IMR-90 (cell line): ENCODE data around the gene ADSS1. TPM values are rescaled to one million over a fixed set of nuclear protein-coding genes. Genes with fewer than 3 reads are reported as not detected.

Experiments used
- ATAC-seq: fragments of 200-7000 bp; cut with Tn5 transposase; 2 replicates; pipeline ENCODE4 v1.9.1; 2020; ENCODE audit warnings: low read depth, mild to moderate bottlenecking, moderate library complexity
- BruUV-seq: library from RNA; stranded (reverse); fragments of 400-500 nt; replicated peaks from 2 replicates; lab custom pipeline; 2021; lab: Mats Ljungman, UMichigan
- CTCF ChIA-PET: fragments of 300-600 bp; formaldehyde crosslinking; extraction: SDS; loops from one replicate; lab custom pipeline; 2021; ENCODE audit warnings: antibody characterized with exemption; lab: Yijun Ruan, JAX
- POLR2A ChIA-PET: fragments of 300-600 bp; sonication (Branson Sonifier 250); formaldehyde crosslinking; loops from one replicate; lab custom pipeline; 2022; ENCODE audit warnings: antibody characterized with exemption; ENCODE audit not compliant: unreplicated experiment; lab: Charles Lee
- DNase-seq: peaks from one replicate; pipeline ENCODE4 v3.0.0; 2013
- H2AFZ ChIP-seq: replicated peaks from 2 replicates; pipeline ENCODE3; 2013; ENCODE audit warnings: low read length, mild to moderate bottlenecking; ENCODE audit not compliant: poor library complexity
- H2AK5ac ChIP-seq: 2 replicates; pipeline ENCODE4 v1.6.1; 2013; ENCODE audit warnings: low read depth, low read length, inconsistent platforms
- H2AK9ac ChIP-seq: replicated peaks from 2 replicates; pipeline ENCODE3; 2013; ENCODE audit warnings: mild to moderate bottlenecking, low read depth, low read length, moderate library complexity; ENCODE audit not compliant: poor library complexity
- H2BK120ac ChIP-seq: 2 replicates; pipeline ENCODE4 v1.6.1; 2013; ENCODE audit warnings: low read depth, low read length, inconsistent platforms
- H2BK15ac ChIP-seq: 3 replicates; pipeline ENCODE4 v1.6.1; 2013; ENCODE audit warnings: low read depth, low read length, inconsistent platforms
- H2BK20ac ChIP-seq: 2 replicates; pipeline ENCODE4 v1.6.1; 2013; ENCODE audit warnings: low read depth, mild to moderate bottlenecking, inconsistent platforms, low read length, moderate library complexity
- H2BK5ac ChIP-seq: 2 replicates; pipeline ENCODE4 v1.6.1; 2013; ENCODE audit warnings: mild to moderate bottlenecking, low read depth, low read length, inconsistent platforms; ENCODE audit not compliant: poor library complexity, severe bottlenecking
- H3K14ac ChIP-seq: replicated peaks from 2 replicates; pipeline ENCODE4 v1.6.1; 2013; ENCODE audit warnings: low read depth, low read length, inconsistent platforms
- H3K18ac ChIP-seq: 2 replicates; pipeline ENCODE4 v1.6.1; 2013; ENCODE audit warnings: low read depth, low read length, control low read depth
- H3K23ac ChIP-seq: 2 replicates; pipeline ENCODE4 v1.6.1; 2013; ENCODE audit warnings: low read depth, low read length, inconsistent platforms
- H3K27ac ChIP-seq: 2 replicates; pipeline ENCODE4 v1.5.1; 2013; ENCODE audit warnings: mild to moderate bottlenecking, control low read depth, low read length; ENCODE audit not compliant: insufficient read depth
- H3K27me3 ChIP-seq: 2 replicates; pipeline ENCODE4 v1.6.1; 2013; ENCODE audit warnings: low read length; ENCODE audit not compliant: control insufficient read depth, insufficient read depth
- H3K36me3 ChIP-seq: 2 replicates; pipeline ENCODE4 v1.6.1; 2013; ENCODE audit warnings: low read length, mixed read lengths; ENCODE audit not compliant: control insufficient read depth, insufficient read depth
- H3K4ac ChIP-seq: 2 replicates; pipeline ENCODE4 v1.6.1; 2013; ENCODE audit warnings: low read depth, low read length, inconsistent platforms
- H3K4me1 ChIP-seq: 2 replicates; pipeline ENCODE4 v1.6.1; 2013; ENCODE audit warnings: low read length, mixed read lengths; ENCODE audit not compliant: control insufficient read depth, insufficient read depth
- H3K4me2 ChIP-seq: 2 replicates; pipeline ENCODE4 v1.6.1; 2013; ENCODE audit warnings: low read depth, mild to moderate bottlenecking, control low read depth, low read length, moderate library complexity
- H3K4me3 ChIP-seq: 2 replicates; pipeline ENCODE4 v1.5.1; 2013; ENCODE audit warnings: low read depth, mild to moderate bottlenecking, control low read depth, low read length, moderate library complexity; ENCODE audit not compliant: insufficient read depth
- H3K56ac ChIP-seq: 2 replicates; pipeline ENCODE4 v1.6.1; 2013; ENCODE audit warnings: low read length, inconsistent platforms; ENCODE audit not compliant: insufficient read depth; ENCODE audit errors: extremely low read depth
- H3K79me1 ChIP-seq, 2 experiments: 2 replicates each; pipeline ENCODE4 v1.6.1; 2013; ENCODE audit warnings: low read length in 2 of 2, inconsistent platforms in 1 of 2, low read depth in 1 of 2
- H3K9ac ChIP-seq: 2 replicates; pipeline ENCODE4 v1.6.1; 2013; ENCODE audit warnings: low read depth, low read length, control low read depth
- H3K9me1 ChIP-seq: 2 replicates; pipeline ENCODE4 v1.6.1; 2013; ENCODE audit warnings: low read length, inconsistent platforms; ENCODE audit not compliant: insufficient read depth
- H3K9me3 ChIP-seq: 2 replicates; pipeline ENCODE4 v1.6.1; 2013; ENCODE audit warnings: low read length; ENCODE audit not compliant: control insufficient read depth, insufficient read depth
- H4K20me1 ChIP-seq: 2 replicates; pipeline ENCODE4 v1.6.1; 2013; ENCODE audit warnings: low read length, inconsistent platforms; ENCODE audit not compliant: insufficient read depth
- H4K5ac ChIP-seq: 2 replicates; pipeline ENCODE4 v1.6.1; 2013; ENCODE audit warnings: mild to moderate bottlenecking, low read depth, low read length, control low read depth
- H4K8ac ChIP-seq, 2 experiments: 2 replicates each; pipeline ENCODE4 v1.6.1; 2013; ENCODE audit warnings: low read depth in 2 of 2, low read length in 2 of 2, control low read depth in 1 of 2, inconsistent platforms in 1 of 2
- H4K91ac ChIP-seq: 2 replicates; pipeline ENCODE4 v1.6.1; 2013; ENCODE audit warnings: low read depth, low read length, inconsistent platforms; ENCODE audit not compliant: insufficient read depth
- BHLHE40 ChIP-seq: fragments of 150-350 bp; IDR thresholded peaks from 2 replicates; pipeline ENCODE4 v1.6.1; 2016; ENCODE audit warnings: mild to moderate bottlenecking, low read depth, low read length
- CEBPB ChIP-seq: IDR thresholded peaks from 2 replicates; pipeline ENCODE4 v1.6.1; 2012; ENCODE audit warnings: low read depth, low read length, improper control_type of control experiment
- CTCF ChIP-seq: conservative IDR thresholded peaks from 2 replicates; pipeline ENCODE4 v1.5.1; 2012; ENCODE audit warnings: mild to moderate bottlenecking, low read depth, low read length, improper control_type of control experiment
- MAZ ChIP-seq: IDR thresholded peaks from 2 replicates; pipeline ENCODE4 v1.6.1; 2012; ENCODE audit warnings: low read depth, mild to moderate bottlenecking, low read length, improper control_type of control experiment, moderate library complexity, borderline replicate concordance
- MXI1 ChIP-seq: IDR thresholded peaks from 2 replicates; pipeline ENCODE4 v1.6.1; 2012; ENCODE audit warnings: low read depth, mild to moderate bottlenecking, low read length, moderate library complexity, borderline replicate concordance
- NFE2L2 ChIP-seq: fragments of 150-350 bp; IDR thresholded peaks from 2 replicates; pipeline ENCODE4 v1.6.1; 2016; ENCODE audit warnings: low read depth, mild to moderate bottlenecking, low read length
- POLR2A ChIP-seq: IDR thresholded peaks from 2 replicates; pipeline ENCODE4 v1.6.1; 2012; ENCODE audit warnings: mild to moderate bottlenecking, low read depth, low read length
- RCOR1 ChIP-seq: IDR thresholded peaks from 2 replicates; pipeline ENCODE4 v1.6.1; 2012; ENCODE audit warnings: mild to moderate bottlenecking, low read length, improper control_type of control experiment; ENCODE audit not compliant: insufficient replicate concordance
- SMC3 ChIP-seq: fragments of 150-350 bp; IDR thresholded peaks from 2 replicates; pipeline ENCODE4 v1.6.1; 2016; ENCODE audit warnings: low read depth, mild to moderate bottlenecking, antibody characterized with exemption, low read length, moderate library complexity
- WGBS, 2 experiments: methylation state at CpG; one replicate each; pipeline versions ENCODE4 v1.1.5 to v1.1.7; 2013; ENCODE audit warnings: missing lambda C conversion rate in 2 of 2; ENCODE audit not compliant: insufficient read length in 1 of 2; ENCODE audit errors: extremely low coverage in 2 of 2; 5-methylcytosine and 5-hydroxymethylcytosine counted together
- dilution Hi-C: fragments of 300-500 bp; cut with HindIII; formaldehyde crosslinking; loops from one replicate; pipeline ENCODE4 v1.14.3; 2018; ENCODE audit warnings: low sequenced_read_pairs; ENCODE audit not compliant: unreplicated experiment
- in situ Hi-C: fragments of 300-500 bp; cut with MboI; formaldehyde crosslinking; loops from 3 replicates; pipeline ENCODE4 v1.14.3; 2019; ENCODE audit warnings: low sequenced_read_pairs, inconsistent platforms, mixed read lengths
- intact Hi-C: fragments of 100-400 bp; cut with micrococcal nuclease; formaldehyde crosslinking; loops from 2 replicates; pipeline ENCODE4 v1.10.0; 2022
- polyA plus RNA-seq, 3 experiments: library from polyadenylated mRNA; depleted of rRNA; stranded (reverse); fragments of >200 nt; gene quantifications; 2 replicates each; pipeline ENCODE4 v1.2.3, GENCODE V29; 2012; ENCODE audit warnings: low replicate concordance in 1 of 3
- total RNA-seq: library from RNA; depleted of rRNA; stranded (reverse); fragments of >200 nt; gene quantifications from 2 replicates; pipeline ENCODE4 v1.2.3, GENCODE V29; 2012
- TF ChIP-seq, protein P1 (sequence below): fragments of 150-350 bp; IDR thresholded peaks from 2 replicates; pipeline ENCODE4 v1.6.1; 2016; ENCODE audit warnings: low read depth, mild to moderate bottlenecking, low read length, moderate library complexity, borderline replicate concordance
- TF ChIP-seq, protein P2 (sequence below): fragments of 150-350 bp; IDR thresholded peaks from 2 replicates; pipeline ENCODE4 v1.6.1; 2017; ENCODE audit warnings: mild to moderate bottlenecking, antibody characterized with exemption, low read length, low read depth

The ADSS1 gene
- total and polyA plus RNA-seq, 2 of the 4 experiments (the other 2 are of a cell fraction) = 1.8 to 5.2 TPM

DNA sequence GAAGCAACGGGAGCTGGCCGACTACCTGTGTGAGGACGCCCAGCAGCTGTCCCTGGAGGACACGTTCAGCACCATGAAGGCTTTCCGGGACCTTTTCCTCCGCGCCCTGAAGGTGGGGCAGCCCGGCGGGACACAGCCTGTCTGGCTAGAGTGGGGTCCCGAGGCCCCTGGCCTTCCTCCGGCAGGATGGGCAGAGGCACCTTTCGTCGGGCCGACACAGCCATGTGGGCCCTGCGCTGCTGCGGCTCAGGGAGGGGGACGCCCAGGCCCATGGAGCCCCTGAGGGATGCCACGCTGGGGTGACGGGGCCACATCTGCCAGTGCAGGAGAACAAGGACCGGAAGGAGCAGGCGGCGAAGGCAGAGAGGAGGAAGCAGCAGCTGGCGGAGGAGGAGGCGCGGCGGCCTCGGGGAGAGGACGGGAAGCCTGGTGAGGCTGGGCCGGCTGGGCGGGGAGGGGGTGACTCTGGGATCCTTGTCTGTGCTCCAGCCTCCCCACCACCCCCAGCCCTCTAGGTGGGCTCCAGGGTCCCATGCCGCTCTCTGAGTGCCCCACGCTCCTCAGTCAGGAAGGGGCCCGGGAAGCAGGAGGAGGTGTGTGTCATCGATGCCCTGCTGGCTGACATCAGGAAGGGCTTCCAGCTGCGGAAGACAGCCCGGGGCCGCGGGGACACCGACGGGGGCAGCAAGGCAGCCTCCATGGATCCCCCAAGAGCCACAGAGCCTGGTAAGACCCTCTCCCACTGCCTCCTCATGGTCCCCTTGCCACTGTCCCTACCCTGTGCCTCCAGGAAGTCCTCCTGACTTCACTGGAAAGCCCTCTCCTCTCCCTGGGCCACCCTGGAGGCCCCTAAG lies 10.9 kb upstream of the ADSS1 start:
- H3K9me3 ChIP-seq = no peaks in the 10 kb centered on the region
- dilution Hi-C loops (no loop called here), in situ Hi-C loops (no loop called here), intact Hi-C loops (no loop called here)
- TF ChIP-seq SMC3 (no peak), NFE2L2 (no peak), MXI1 (no peak), BHLHE40 (no peak), MAZ (no peak), RCOR1 (no peak), CEBPB (no peak), POLR2A (no peak), CTCF (no peak)
- TF ChIP-seq, protein P1, sequence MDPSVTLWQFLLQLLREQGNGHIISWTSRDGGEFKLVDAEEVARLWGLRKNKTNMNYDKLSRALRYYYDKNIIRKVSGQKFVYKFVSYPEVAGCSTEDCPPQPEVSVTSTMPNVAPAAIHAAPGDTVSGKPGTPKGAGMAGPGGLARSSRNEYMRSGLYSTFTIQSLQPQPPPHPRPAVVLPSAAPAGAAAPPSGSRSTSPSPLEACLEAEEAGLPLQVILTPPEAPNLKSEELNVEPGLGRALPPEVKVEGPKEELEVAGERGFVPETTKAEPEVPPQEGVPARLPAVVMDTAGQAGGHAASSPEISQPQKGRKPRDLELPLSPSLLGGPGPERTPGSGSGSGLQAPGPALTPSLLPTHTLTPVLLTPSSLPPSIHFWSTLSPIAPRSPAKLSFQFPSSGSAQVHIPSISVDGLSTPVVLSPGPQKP = no peak
- TF ChIP-seq, protein P2, sequence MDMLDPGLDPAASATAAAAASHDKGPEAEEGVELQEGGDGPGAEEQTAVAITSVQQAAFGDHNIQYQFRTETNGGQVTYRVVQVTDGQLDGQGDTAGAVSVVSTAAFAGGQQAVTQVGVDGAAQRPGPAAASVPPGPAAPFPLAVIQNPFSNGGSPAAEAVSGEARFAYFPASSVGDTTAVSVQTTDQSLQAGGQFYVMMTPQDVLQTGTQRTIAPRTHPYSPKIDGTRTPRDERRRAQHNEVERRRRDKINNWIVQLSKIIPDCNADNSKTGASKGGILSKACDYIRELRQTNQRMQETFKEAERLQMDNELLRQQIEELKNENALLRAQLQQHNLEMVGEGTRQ = no peak
- H4K20me1 ChIP-seq = peaks cover 9% of the 10 kb centered on the region
- H3K23ac ChIP-seq = no peak overlapping the region
- H3K4me2 ChIP-seq = no peak overlapping the region
- no peak overlapping the region for H2AFZ ChIP-seq
- no peak overlapping the region for H2BK15ac ChIP-seq
- no peaks in the 10 kb centered on the region for H3K4me1 ChIP-seq
- no peak overlapping the region for H2AK5ac ChIP-seq
- ChIA-PET CTCF (no interaction called here), POLR2A (no interaction called here)
- peak overlapping the region; percentile 16 for H2AK9ac ChIP-seq
- H4K8ac ChIP-seq = no peak overlapping the region
- no peak for DNase-seq
- no peak overlapping the region for H4K5ac ChIP-seq
- H2BK120ac ChIP-seq = no peak overlapping the region
- no peak overlapping the region for H3K56ac ChIP-seq
- no peak overlapping the region for H3K14ac ChIP-seq
- H3K79me1 ChIP-seq = peaks cover 5 to 7% of the 10 kb centered on the region in 2 experiments; a peak in 2 of 4 replicates
- no peaks in the 10 kb centered on the region for H3K9me1 ChIP-seq
- no peak overlapping the region for H3K9ac ChIP-seq
- ATAC-seq = no peak
- no peak overlapping the region for H2BK5ac ChIP-seq
- no peak overlapping the region for H3K18ac ChIP-seq
- no peaks in the 10 kb centered on the region for H3K27me3 ChIP-seq
- no peak overlapping the region for H2BK20ac ChIP-seq
- H4K91ac ChIP-seq = no peak overlapping the region
- no peak overlapping the region for H3K27ac ChIP-seq
- peaks cover 66% of the 10 kb centered on the region for H3K36me3 ChIP-seq
- H3K4me3 ChIP-seq = no peak overlapping the region
- H3K4ac ChIP-seq = no peak overlapping the region
- WGBS, 2 experiments = 93% methylated on average over 13 of the region's 40 CpGs; no CpG with 5 or more reads in 1 of the 2 experiments
- no TSS peak for BruUV-seq
